Endodermal cell (in vitro differentiated cells): ENCODE data around the gene RPTOR. TPM values are rescaled to one million over a fixed set of nuclear protein-coding genes. Genes with fewer than 3 reads are reported as not detected.

Source experiments
- DNase-seq: peaks from one replicate; pipeline ENCODE4 v3.0.0-alpha.2; 2017
- H3K27ac ChIP-seq: 2 replicates; pipeline ENCODE4 v1.5.1; 2013; ENCODE audit warnings: mild to moderate bottlenecking, low read depth, low read length, moderate library complexity
- H3K27me3 ChIP-seq: 2 replicates; pipeline ENCODE4 v1.6.1; 2013; ENCODE audit warnings: mild to moderate bottlenecking, low read length, moderate library complexity; ENCODE audit not compliant: insufficient read depth, control insufficient read depth, poor library complexity, severe bottlenecking
- H3K36me3 ChIP-seq: 2 replicates; pipeline ENCODE4 v1.7.0; 2013; ENCODE audit warnings: mild to moderate bottlenecking, low read length, moderate library complexity; ENCODE audit not compliant: control insufficient read depth, insufficient read depth
- H3K4me1 ChIP-seq: one replicate; pipeline ENCODE4 v1.7.0; 2013; ENCODE audit warnings: low read length; ENCODE audit not compliant: control insufficient read depth, insufficient read depth
- H3K4me3 ChIP-seq: 2 replicates; pipeline ENCODE4 v1.5.1; 2013; ENCODE audit warnings: mild to moderate bottlenecking, low read length, moderate library complexity
- H3K9ac ChIP-seq: 2 replicates; pipeline ENCODE4 v1.6.1; 2013; ENCODE audit warnings: mild to moderate bottlenecking, low read length, moderate library complexity; ENCODE audit not compliant: poor library complexity, severe bottlenecking; ENCODE audit errors: extremely low read depth
- H3K9me3 ChIP-seq: 2 replicates; pipeline ENCODE4 v1.6.1; 2013; ENCODE audit warnings: mild to moderate bottlenecking, low read length, moderate library complexity; ENCODE audit not compliant: control insufficient read depth
- H3K27ac Mint-ChIP-seq: 2 replicates; pipeline ENCODE4 v1.8.0; 2020; ENCODE audit warnings: mixed read lengths
- H3K27me3 Mint-ChIP-seq: 2 replicates; pipeline ENCODE4 v1.8.0; 2021; ENCODE audit warnings: mild to moderate bottlenecking, mixed read lengths; ENCODE audit not compliant: insufficient read depth
- H3K36me3 Mint-ChIP-seq: 2 replicates; pipeline ENCODE4 v1.8.0; 2020; ENCODE audit warnings: low read depth, mixed read lengths
- H3K4me1 Mint-ChIP-seq: 2 replicates; pipeline ENCODE4 v1.8.0; 2020; ENCODE audit warnings: mixed read lengths
- H3K4me3 Mint-ChIP-seq: 2 replicates; pipeline ENCODE4 v1.8.0; 2020; ENCODE audit warnings: mild to moderate bottlenecking, moderate library complexity, mixed read lengths
- H3K9me3 Mint-ChIP-seq: 2 replicates; pipeline ENCODE4 v1.8.0; 2020; ENCODE audit warnings: mild to moderate bottlenecking, mixed read lengths
- CTCF ChIP-seq: fragments of 200-600 bp; sonication (generic); conservative IDR thresholded peaks from 2 replicates; pipeline ENCODE4 v1.5.0; 2021; ENCODE audit warnings: antibody characterized with exemption, mild to moderate bottlenecking
- WGBS, 2 experiments: methylation state at CpG; one replicate each; pipeline versions ENCODE4 v1.1.5 to v1.1.7; 2013; ENCODE audit warnings: missing lambda C conversion rate in 2 of 2, mixed read lengths in 1 of 2; ENCODE audit not compliant: insufficient coverage in 1 of 2, insufficient read length in 1 of 2; 5-methylcytosine and 5-hydroxymethylcytosine counted together
- total RNA-seq, 2 donors: library from RNA; stranded (reverse); fragmentation: NEBNext Ultra II Directional in 1 of 2; extraction: Animal tissue kit (Norgen Biotek cat#: 25700) in 1 of 2; gene quantifications; 2 replicates in 1 of 2; 3 replicates in 1 of 2; pipeline ENCODE4 v1.2.1, GENCODE V29; 2021

Gene RPTOR
- total RNA-seq, 2 donors from 2014 or later = 45.1 to 53.4 TPM

- no peak overlapping the region for H3K4me3 ChIP-seq
- Mint-ChIP-seq H3K36me3 (peaks cover 2% of the 10 kb centered on the region), H3K4me3 (no peak overlapping the region), H3K4me1 (peaks cover 8% of the 10 kb centered on the region), H3K27ac (no peak overlapping the region), H3K9me3 (peaks cover 44% of the 10 kb centered on the region), H3K27me3 (peaks cover 12% of the 10 kb centered on the region)
- H3K9me3 ChIP-seq = peaks cover 40% of the 10 kb centered on the region
- TF ChIP-seq CTCF = no peak
- H3K27ac ChIP-seq = no peak overlapping the region
- H3K4me1 ChIP-seq = no peaks in the 10 kb centered on the region
- H3K27me3 ChIP-seq = peaks cover 4% of the 10 kb centered on the region
- DNase-seq = no peak
- 88 to 89% methylated on average over 10 to 13 of the region's 13 CpGs for WGBS, 2 experiments
- no peak overlapping the region for H3K9ac ChIP-seq
- H3K36me3 ChIP-seq = no peaks in the 10 kb centered on the region
These were observed 468.2 kb downstream of the RPTOR start for GRCh38 chr17:81012574-81013447.

- no peak for DNase-seq
These were observed 469.0 kb downstream of the RPTOR start for GRCh38 chr17:81013642-81014041.

GRCh38 chr17:81015136-81015535, 470.5 kb downstream of the RPTOR start:
- no peak overlapping the region for H3K27ac Mint-ChIP-seq
- Histone ChIP-seq H3K27ac (no peak overlapping the region), H3K9ac (no peak overlapping the region), H3K4me1 (peaks cover 6% of the 10 kb centered on the region), H3K27me3 (no peaks in the 10 kb centered on the region), H3K36me3 (no peaks in the 10 kb centered on the region), H3K4me3 (no peak overlapping the region), H3K9me3 (peaks cover 39% of the 10 kb centered on the region)
- peaks cover 4% of the 10 kb centered on the region for H3K27me3 Mint-ChIP-seq
- 82 to 100% methylated on average over 1 of the region's 1 CpG for whole genome bisulfite sequencing, 2 experiments
- peaks cover 23% of the 10 kb centered on the region for H3K4me1 Mint-ChIP-seq
- TF ChIP-seq CTCF = no peak
- DNase-seq = no peak
- H3K36me3 Mint-ChIP-seq = peaks cover 2% of the 10 kb centered on the region
- peaks cover 42% of the 10 kb centered on the region for H3K9me3 Mint-ChIP-seq
- H3K4me3 Mint-ChIP-seq = no peak overlapping the region

More at GRCh38 chr17:81013642-81014041, 469.0 kb downstream of the RPTOR start:
- Histone ChIP-seq H3K9me3 (peaks cover 40% of the 10 kb centered on the region), H3K4me3 (no peak overlapping the region), H3K27me3 (no peaks in the 10 kb centered on the region), H3K36me3 (no peaks in the 10 kb centered on the region), H3K9ac (no peak overlapping the region), H3K4me1 (peaks cover 6% of the 10 kb centered on the region), H3K27ac (no peak overlapping the region)
- Mint-ChIP-seq H3K4me3 (no peak overlapping the region), H3K4me1 (peaks cover 17% of the 10 kb centered on the region), H3K27ac (no peak overlapping the region), H3K27me3 (peaks cover 7% of the 10 kb centered on the region), H3K9me3 (peaks cover 44% of the 10 kb centered on the region), H3K36me3 (peaks cover 2% of the 10 kb centered on the region)
- 67 to 73% methylated on average over 3 to 6 of the region's 6 CpGs for WGBS, 2 experiments
- no peak for TF ChIP-seq CTCF

Other genes with a start within 250 kb of the RPTOR start
- gene ENDOV, start 129.7 kb upstream of the RPTOR start, total RNA-seq = 10 to 100 TPM; 38.8 to 47.1 TPM
- 1 to 10 TPM in 1 of 2 donors, under 1 TPM in 1; 0.24 to 2.3 TPM for gene NPTX1, start 68.2 kb upstream of the RPTOR start, total RNA-seq